Measurements from ENCODE around the gene EYA4.

EYA4 gene

GRCh38 chr6:133423242-133423641 is 182.1 kb downstream of the EYA4 start:
- no peak for DNase-seq (ENCODE audit: low read depth)
- TF ChIP-seq, protein P1, sequence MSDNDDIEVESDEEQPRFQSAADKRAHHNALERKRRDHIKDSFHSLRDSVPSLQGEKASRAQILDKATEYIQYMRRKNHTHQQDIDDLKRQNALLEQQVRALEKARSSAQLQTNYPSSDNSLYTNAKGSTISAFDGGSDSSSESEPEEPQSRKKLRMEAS (IDR thresholded peaks at IDR 0.05; ENCODE audit: low read depth, low read length) = no peak
- TF ChIP-seq, protein P2, sequence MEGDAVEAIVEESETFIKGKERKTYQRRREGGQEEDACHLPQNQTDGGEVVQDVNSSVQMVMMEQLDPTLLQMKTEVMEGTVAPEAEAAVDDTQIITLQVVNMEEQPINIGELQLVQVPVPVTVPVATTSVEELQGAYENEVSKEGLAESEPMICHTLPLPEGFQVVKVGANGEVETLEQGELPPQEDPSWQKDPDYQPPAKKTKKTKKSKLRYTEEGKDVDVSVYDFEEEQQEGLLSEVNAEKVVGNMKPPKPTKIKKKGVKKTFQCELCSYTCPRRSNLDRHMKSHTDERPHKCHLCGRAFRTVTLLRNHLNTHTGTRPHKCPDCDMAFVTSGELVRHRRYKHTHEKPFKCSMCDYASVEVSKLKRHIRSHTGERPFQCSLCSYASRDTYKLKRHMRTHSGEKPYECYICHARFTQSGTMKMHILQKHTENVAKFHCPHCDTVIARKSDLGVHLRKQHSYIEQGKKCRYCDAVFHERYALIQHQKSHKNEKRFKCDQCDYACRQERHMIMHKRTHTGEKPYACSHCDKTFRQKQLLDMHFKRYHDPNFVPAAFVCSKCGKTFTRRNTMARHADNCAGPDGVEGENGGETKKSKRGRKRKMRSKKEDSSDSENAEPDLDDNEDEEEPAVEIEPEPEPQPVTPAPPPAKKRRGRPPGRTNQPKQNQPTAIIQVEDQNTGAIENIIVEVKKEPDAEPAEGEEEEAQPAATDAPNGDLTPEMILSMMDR (IDR thresholded peaks at IDR 0.05; ENCODE audit: low read depth, low read length) = no peak
- TF ChIP-seq POLR2A (IDR thresholded peaks at IDR 0.05; ENCODE audit: extremely low read depth, insufficient read length) (no peak), MYC (IDR thresholded peaks at IDR 0.05; ENCODE audit: low read depth, low read length) (no peak)
- no peak overlapping the region for H3K4me3 ChIP-seq (ENCODE audit: low read depth, low read length)

DNA sequence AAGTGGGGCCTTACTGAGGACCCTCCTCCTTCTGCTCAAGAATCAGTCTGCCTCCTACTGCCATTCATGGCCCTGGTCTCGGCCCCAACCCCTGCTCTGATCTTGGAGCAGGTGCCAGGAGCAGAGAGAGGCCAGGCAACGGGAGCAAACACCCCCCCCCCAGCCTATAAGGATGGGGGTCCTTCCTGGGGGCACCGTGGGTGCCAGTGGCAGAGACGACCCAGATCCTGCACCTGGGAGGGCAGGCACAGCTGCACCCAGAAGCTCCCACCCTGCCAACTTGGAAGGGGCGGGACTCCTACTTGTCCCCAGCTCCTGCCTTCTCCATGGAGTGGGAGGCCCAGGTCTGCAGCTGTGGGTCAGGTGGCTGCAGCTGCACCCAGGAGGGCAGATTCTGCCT is 183.2 kb downstream of the EYA4 start:
- no peak overlapping the region for H3K4me3 ChIP-seq (ENCODE audit: low read depth, low read length)
- TF ChIP-seq POLR2A (IDR thresholded peaks at IDR 0.05; ENCODE audit: extremely low read depth, insufficient read length) (no peak), MYC (IDR thresholded peaks at IDR 0.05; ENCODE audit: low read depth, low read length) (no peak)
- TF ChIP-seq, protein P1 (IDR thresholded peaks at IDR 0.05; ENCODE audit: low read depth, low read length) = no peak
- TF ChIP-seq, protein P2 (IDR thresholded peaks at IDR 0.05; ENCODE audit: low read depth, low read length) = no peak
- no peak for DNase-seq (ENCODE audit: low read depth)

GRCh38 chr6:133426038-133426437 is 184.9 kb downstream of the EYA4 start:
- no peak overlapping the region for H3K4me3 ChIP-seq (ENCODE audit: low read depth, low read length)
- DNase-seq (ENCODE audit: low read depth) = no peak
- TF ChIP-seq, protein P1 (IDR thresholded peaks at IDR 0.05; ENCODE audit: low read depth, low read length) = no peak
- TF ChIP-seq, protein P2 (IDR thresholded peaks at IDR 0.05; ENCODE audit: low read depth, low read length) = no peak
- no peak for TF ChIP-seq MYC (IDR thresholded peaks at IDR 0.05; ENCODE audit: low read depth, low read length)
- no peak for TF ChIP-seq POLR2A (IDR thresholded peaks at IDR 0.05; ENCODE audit: extremely low read depth, insufficient read length)

DNA sequence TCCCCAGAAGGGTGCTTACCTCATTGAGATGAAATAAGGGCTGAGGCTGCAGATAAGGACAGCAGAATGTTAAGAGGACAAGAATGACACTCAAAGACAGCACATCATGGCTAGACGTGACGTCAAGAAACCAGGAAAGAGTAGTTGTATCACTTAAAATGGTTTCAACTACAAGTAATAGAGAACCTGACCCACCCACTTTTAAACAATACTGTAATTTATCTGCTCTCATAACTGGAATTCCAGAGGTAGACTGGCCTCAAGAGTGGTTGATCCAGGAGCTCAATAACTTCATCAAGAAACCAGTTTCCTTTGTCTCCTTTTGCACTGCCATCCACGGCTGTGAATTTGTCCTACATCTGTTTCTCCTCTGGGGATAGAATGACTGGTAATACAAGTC is 187.1 kb downstream of the EYA4 start:
- TF ChIP-seq, protein P1 (IDR thresholded peaks at IDR 0.05; ENCODE audit: low read depth, low read length) = no peak
- TF ChIP-seq POLR2A (IDR thresholded peaks at IDR 0.05; ENCODE audit: extremely low read depth, insufficient read length) (no peak), MYC (IDR thresholded peaks at IDR 0.05; ENCODE audit: low read depth, low read length) (no peak)
- TF ChIP-seq, protein P2 (IDR thresholded peaks at IDR 0.05; ENCODE audit: low read depth, low read length) = no peak
- no peak for DNase-seq (ENCODE audit: low read depth)
- no peak overlapping the region for H3K4me3 ChIP-seq (ENCODE audit: low read depth, low read length)

DNA sequence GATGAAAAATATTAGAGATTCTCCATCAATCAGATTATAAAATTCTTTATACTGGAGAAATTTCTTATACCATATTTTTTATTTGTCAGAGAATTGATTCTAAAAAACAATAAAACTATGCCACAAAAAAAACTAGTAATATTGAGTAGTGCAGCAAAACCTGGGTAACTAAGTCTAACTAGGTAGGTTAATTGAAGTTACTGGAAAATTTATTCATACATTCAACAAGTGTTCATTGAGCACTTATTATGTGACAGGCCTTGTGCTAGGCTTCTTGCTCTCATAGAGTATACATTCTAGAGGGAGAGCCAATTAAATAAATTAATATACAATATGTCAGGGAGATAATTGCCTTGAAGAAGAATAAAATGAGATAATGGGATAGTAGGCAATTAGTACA is 189.4 kb downstream of the EYA4 start:
- DNase-seq (ENCODE audit: low read depth) = no peak
- TF ChIP-seq POLR2A (IDR thresholded peaks at IDR 0.05; ENCODE audit: extremely low read depth, insufficient read length) (no peak), MYC (IDR thresholded peaks at IDR 0.05; ENCODE audit: low read depth, low read length) (no peak)
- TF ChIP-seq, protein P2 (IDR thresholded peaks at IDR 0.05; ENCODE audit: low read depth, low read length) = no peak
- TF ChIP-seq, protein P1 (IDR thresholded peaks at IDR 0.05; ENCODE audit: low read depth, low read length) = no peak
- no peak overlapping the region for H3K4me3 ChIP-seq (ENCODE audit: low read depth, low read length)

- no peak for TF ChIP-seq MYC (IDR thresholded peaks at IDR 0.05; ENCODE audit: low read depth, low read length)
- TF ChIP-seq, protein P1 (IDR thresholded peaks at IDR 0.05; ENCODE audit: low read depth, low read length) = no peak
- TF ChIP-seq, protein P2 (IDR thresholded peaks at IDR 0.05; ENCODE audit: low read depth, low read length) = no peak
- no peak for TF ChIP-seq POLR2A (IDR thresholded peaks at IDR 0.05; ENCODE audit: extremely low read depth, insufficient read length)
- DNase-seq (ENCODE audit: low read depth) = no peak
- no peak overlapping the region for H3K4me3 ChIP-seq (ENCODE audit: low read depth, low read length)
Observed at GRCh38 chr6:133431031-133431430, 189.9 kb downstream of the EYA4 start.
